Measurements from ENCODE around the gene ARFRP1.

Gene ARFRP1

DNA sequence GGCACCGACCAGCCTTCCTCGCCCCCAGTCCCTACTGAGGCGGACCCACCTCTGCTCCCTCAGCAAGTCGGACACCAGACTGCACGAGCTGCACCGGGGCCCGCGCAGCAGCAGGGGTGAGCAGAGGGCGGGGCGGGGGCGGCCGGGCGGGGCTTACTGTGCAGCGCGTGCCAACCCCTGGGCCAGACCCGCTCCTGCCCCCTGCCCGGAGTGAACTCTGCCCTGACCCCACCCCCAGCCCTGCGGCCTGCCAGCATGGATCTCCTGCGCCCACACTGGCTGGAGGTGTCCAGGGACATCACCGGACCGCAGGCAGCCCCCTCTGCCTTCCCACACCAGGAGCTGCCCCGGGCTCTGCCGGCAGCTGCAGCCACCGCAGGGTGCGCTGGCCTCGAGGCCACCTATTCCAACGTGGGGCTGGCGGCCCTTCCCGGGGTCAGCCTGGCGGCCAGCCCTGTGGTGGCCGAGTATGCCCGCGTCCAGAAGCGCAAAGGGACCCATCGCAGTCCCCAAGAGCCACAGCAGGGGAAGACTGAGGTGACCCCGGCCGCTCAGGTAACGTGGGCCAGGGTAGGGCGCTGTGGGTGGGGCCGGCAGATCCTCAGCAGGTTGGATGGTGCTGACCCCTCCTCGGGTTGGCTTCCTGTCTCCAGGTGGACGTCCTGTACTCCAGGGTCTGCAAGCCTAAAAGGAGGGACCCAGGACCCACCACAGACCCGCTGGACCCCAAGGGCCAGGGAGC, 30.3 kb upstream of the ARFRP1 start:
- H3K4me3 ChIP-seq (ENCODE audit: low read depth, low read length): no peak overlapping the region
- no peak for DNase-seq (ENCODE audit: low read depth, low spot score)
- ChIA-PET POLR2A (interaction anchor here (0.6 kb wide), 1 partner anchor 214 kb away, joined by 3 read pairs; no protein-coding TSS in a partner anchor), CTCF (no interaction called here)
- TF ChIP-seq, protein P1, sequence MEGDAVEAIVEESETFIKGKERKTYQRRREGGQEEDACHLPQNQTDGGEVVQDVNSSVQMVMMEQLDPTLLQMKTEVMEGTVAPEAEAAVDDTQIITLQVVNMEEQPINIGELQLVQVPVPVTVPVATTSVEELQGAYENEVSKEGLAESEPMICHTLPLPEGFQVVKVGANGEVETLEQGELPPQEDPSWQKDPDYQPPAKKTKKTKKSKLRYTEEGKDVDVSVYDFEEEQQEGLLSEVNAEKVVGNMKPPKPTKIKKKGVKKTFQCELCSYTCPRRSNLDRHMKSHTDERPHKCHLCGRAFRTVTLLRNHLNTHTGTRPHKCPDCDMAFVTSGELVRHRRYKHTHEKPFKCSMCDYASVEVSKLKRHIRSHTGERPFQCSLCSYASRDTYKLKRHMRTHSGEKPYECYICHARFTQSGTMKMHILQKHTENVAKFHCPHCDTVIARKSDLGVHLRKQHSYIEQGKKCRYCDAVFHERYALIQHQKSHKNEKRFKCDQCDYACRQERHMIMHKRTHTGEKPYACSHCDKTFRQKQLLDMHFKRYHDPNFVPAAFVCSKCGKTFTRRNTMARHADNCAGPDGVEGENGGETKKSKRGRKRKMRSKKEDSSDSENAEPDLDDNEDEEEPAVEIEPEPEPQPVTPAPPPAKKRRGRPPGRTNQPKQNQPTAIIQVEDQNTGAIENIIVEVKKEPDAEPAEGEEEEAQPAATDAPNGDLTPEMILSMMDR (IDR thresholded peaks at IDR 0.05; ENCODE audit: insufficient read depth, low read length, missing control alignments): no peak

DNA sequence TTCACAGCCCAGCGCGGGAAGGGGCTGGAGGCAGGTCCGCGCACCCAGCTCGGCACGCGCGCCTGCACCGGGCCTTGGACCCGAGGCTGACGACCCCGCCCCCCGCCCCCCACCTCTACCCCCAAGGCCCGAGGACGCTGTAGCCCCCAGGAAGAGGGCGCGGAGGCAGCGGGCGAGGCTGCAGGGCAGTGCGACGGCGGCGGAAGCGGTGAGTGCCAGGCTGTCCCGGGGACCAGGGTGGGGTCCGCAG, 29.8 kb upstream of the ARFRP1 start:
- H3K4me3 ChIP-seq (ENCODE audit: low read depth, low read length): no peak overlapping the region
- ChIA-PET POLR2A (interaction anchor here (1.3 to 1.8 kb wide), 2 partner anchors 30 to 127 kb away, joined by 4 read pairs; partner anchors contain the start of genes ARFRP1, TPD52L2 and ZGPAT), CTCF (no interaction called here)
- no peak for DNase-seq (ENCODE audit: low read depth, low spot score)
- TF ChIP-seq, protein P1 (IDR thresholded peaks at IDR 0.05; ENCODE audit: insufficient read depth, low read length, missing control alignments): no peak

DNA sequence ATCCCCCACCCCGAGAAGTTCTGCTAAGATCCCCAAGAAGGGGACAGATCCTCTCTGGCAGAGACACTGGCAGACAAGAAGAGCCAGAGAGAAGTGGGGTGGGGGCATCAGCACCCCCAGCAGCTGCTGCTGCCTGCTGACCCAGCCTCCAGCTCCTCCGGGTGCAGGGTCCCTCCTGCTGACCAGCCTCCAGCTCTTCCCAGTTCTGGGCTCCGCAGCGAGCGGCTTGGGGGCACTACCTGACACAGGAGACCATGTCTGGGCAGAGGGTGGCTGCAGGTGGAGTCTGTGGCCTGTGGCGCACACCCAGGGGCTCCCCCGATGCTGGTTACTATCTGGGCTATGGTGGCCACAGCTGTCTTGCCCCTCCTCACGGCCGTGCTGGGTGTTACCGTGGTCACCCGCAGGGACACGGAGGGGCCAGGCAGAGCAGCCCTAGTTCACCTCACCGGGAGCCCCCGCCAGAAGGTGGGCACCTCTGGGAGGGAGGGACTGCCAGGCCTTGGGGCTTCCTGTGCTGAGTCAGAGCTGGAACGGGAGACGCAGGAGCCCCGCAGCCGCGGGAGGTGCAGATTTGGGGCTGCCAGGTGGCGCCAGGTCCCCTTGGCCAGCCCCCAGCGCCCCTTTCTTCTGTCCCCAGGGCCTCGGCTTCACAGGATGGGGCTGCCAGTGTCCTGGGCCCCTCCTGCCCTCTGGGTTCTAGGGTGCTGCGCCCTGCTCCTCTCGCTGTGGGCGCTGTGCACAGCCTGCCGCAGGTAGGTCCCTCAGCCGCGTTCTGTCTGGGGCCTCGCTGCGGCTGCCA, 29.3 kb upstream of the ARFRP1 start:
- DNase-seq (ENCODE audit: low read depth, low spot score): no peak
- no peak overlapping the region for H3K4me3 ChIP-seq (ENCODE audit: low read depth, low read length)
- TF ChIP-seq, protein P1 (IDR thresholded peaks at IDR 0.05; ENCODE audit: insufficient read depth, low read length, missing control alignments): no peak
- ChIA-PET CTCF (no interaction called here), POLR2A (interaction anchor here (1.3 to 1.8 kb wide), 2 partner anchors 29 to 128 kb away, joined by 4 read pairs; partner anchors contain the start of genes ARFRP1, TPD52L2 and ZGPAT)

DNA sequence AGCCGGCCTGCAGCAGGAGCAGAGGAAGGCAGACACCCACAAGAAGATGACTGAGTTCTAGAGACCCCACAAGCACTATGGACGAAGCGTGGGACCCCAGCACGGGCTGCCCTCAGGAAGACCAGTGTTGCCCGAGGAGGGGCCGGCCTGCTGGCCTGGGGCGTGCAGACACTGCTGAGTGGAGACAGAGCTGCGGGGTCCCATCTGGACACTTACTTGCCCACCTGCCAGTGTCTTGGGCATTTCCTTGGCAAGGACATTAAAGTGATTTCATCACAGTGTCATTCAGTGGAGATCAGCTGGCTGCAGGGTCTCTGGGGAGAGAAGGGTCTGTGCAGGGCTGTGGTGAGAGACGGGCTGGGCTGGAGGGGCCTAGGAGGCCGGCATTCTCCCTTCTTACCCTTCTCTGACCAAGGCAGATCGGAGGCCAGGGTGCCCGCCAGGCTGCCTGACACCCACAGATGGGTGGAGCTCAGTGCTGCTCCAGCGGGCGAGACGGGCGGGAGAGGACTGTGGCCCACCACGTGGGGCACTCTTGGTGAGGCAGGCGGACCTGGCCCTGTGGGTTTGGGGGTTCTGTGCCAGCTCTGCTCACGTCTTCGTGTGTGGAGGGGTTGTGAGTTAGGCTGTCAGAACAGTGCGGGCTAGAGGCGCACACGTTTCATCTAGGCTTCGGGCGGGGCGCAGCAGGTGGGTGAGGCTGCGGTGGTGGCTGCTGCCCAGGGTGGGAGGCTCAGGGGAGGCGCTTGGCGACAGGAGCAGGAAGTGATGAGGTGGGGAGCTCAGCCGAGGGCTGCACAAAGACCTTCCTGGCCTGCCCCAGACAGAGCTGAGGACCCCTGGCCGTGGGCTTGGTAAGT, 28.3 kb upstream of the ARFRP1 start, which contains the start of gene LIME1:
LIME1 (plus strand) TSS at position 806 of the 860 bp plus-strand sequence. CDS start 886 bp downstream, outside the sequence.
- DNase-seq (ENCODE audit: low read depth, low spot score): no peak
- POLR2A ChIA-PET: interaction anchor here (0.7 to 1.8 kb wide), 3 partner anchors 9 to 129 kb away, joined by 3 to 4 read pairs (median 4); partner anchors contain the start of genes ARFRP1, TPD52L2 and ZGPAT
- H3K4me3 ChIP-seq (ENCODE audit: low read depth, low read length): no peak within 1 kb of the TSS
- CTCF ChIA-PET: no interaction called here
- TF ChIP-seq, protein P1 (IDR thresholded peaks at IDR 0.05; ENCODE audit: insufficient read depth, low read length, missing control alignments): no peak

DNA sequence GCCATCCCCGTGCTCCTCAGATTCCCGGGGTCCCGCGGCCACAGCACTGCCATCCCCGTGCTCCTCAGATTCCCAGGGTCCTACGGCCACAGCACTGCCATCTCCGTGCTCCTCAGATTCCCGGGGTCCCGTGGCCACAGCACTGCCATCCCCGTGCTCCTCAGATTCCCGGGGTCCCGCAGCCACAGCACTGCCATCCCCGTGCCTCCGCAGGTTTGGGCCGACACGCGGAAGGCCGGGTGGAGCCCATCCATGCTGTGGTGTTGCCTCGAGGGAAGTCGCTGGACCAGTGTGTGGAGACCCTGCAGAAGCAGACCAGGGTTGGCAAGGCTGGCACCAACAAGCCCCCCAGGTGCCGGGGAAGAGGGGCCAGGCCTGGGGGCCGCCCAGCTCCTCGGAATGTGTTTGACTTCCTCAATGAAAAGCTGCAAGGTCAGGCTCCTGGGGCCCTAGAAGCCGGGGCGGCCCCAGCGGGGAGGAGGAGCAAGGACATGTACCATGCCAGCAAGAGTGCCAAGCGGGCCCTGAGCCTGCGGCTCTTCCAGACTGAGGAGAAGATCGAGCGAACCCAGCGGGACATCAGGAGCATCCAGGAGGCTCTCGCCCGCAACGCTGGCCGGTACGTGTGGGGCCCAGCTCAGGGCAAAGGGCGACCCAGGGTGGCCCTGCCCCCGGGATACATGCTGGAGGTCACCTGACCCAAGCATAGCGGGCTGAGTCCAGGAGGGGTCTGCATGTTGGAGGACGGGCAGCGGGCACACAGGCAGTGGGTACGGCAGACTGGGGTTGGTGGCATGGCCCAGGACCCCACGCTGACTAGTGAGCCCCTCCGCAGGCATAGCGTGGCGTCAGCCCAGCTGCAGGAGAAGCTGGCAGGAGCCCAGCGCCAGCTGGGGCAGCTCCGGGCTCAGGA, 27.4 kb upstream of the ARFRP1 start:
- no peak for DNase-seq (ENCODE audit: low read depth, low spot score)
- ChIA-PET POLR2A (interaction anchor here (0.7 kb wide), 1 partner anchor 10 kb away, joined by 3 read pairs; no protein-coding TSS in a partner anchor), CTCF (no interaction called here)
- TF ChIP-seq, protein P1 (IDR thresholded peaks at IDR 0.05; ENCODE audit: insufficient read depth, low read length, missing control alignments): no peak
- H3K4me3 ChIP-seq (ENCODE audit: low read depth, low read length): no peak overlapping the region

Measured in AG04449 (cell line).